GM18870 (cell line): ENCODE measurements around the gene KCNJ5.

Source experiments
- ATAC-seq: cut with Tn5 transposase; IDR thresholded peaks from one replicate; pipeline ENCODE4 v1.9.1; 2021; ENCODE audit warnings: moderate library complexity; ENCODE audit not compliant: unreplicated experiment

Gene KCNJ5

DNA sequence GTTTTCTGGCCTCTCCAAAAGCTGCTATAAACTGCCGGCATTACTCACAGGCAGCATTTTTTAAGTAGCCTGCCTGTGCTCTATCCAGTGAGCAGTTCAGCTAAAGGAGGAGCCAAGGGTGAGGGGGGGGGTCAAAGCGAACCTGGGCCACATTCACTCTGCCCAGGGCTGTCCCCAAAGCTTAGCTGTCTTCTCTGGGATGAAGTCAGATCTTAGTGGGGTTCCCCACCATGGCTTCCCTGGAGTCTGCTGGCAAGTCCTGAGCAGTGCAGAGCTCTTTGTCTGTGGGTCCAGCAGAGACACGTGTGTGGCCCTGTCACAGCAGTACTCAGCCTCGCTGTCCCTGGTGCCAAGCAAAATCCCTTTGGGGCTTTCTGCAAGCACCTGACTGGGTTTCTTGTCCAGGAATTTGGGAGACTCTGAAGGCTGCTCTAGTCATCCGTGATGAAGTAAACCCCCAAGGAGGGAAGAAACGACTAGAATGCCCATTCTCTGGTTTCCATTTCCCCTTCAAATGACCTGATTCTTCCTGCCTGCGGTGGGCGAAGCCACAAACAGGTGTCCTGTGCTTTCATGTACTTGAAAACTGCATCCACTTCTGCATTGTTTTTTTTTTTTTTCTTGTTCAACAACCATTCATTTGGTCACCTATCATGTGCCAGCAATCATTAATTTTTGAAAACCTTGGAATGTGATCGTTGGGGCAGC is 2.6 kb downstream of the KCNJ5 start:
- ATAC-seq, result peak; percentile 72

GRCh38 chr11:128894286-128894681 is 3.1 kb downstream of the KCNJ5 start:
- no peak for ATAC-seq

GRCh38 chr11:128894685-128895084 is 3.5 kb downstream of the KCNJ5 start:
- ATAC-seq, result no peak

- ATAC-seq, result no peak
Measured at GRCh38 chr11:128895526-128895925, 4.4 kb downstream of the KCNJ5 start.

GRCh38 chr11:128896356-128896755 is 5.2 kb downstream of the KCNJ5 start:
- ATAC-seq, result no peak

- no peak for ATAC-seq
Measured at GRCh38 chr11:128897826-128898225, 6.7 kb downstream of the KCNJ5 start.

DNA sequence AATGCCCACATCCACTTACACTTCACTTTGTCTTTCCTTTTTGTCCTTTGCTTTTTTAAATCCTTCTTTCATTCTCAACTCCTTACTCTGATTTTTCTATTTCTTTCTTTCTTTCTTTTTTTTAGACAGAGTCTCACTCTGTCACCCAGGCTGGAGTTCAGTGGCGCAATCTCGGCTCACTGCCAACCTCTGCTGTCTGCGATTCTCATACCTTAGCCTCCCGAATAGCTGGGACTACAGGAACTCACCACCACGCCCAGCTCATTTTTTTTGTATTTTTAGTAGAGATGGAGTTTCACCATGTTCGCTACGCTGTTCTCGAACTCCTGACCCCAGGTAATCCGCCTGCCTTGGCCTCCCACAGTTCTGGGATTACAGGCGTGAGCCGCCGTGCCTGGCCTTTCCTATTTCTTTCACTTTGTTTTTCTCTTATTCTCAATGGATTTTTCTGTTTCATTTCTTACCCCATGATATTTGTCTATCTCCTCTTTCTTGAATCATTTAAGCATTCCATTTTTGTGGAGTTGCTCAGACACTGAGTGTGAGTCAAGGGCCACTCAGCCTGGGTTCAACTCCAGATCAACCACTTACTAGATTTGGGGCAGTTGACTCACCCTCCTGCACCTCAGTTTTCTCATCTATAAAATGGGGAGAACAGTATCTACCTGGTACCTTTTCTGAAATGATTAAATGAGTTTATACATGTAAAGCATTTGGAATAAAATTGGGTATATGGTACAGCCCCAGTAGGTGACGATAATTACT is 7.6 kb downstream of the KCNJ5 start:
- ATAC-seq, result no peak

DNA sequence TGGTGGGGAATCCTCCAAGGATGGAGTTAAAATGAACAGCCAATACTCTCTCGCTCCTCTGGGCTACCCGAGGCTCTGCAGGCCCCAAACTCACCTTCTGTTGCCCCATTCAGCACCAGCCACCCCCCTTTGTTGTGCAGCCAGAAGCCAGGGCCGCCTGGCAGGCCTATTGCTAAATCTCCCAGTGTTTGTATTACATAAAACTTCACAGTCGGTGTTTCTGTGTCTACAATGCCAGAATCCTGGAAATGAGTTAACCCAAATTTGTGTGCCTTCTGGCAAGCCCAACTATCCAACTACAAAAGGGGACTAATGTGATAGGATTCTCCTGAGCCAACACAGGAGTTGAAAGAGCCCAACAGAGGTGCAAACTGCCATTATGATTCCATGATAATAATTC is 9.3 kb downstream of the KCNJ5 start:
- ATAC-seq, result no peak

DNA sequence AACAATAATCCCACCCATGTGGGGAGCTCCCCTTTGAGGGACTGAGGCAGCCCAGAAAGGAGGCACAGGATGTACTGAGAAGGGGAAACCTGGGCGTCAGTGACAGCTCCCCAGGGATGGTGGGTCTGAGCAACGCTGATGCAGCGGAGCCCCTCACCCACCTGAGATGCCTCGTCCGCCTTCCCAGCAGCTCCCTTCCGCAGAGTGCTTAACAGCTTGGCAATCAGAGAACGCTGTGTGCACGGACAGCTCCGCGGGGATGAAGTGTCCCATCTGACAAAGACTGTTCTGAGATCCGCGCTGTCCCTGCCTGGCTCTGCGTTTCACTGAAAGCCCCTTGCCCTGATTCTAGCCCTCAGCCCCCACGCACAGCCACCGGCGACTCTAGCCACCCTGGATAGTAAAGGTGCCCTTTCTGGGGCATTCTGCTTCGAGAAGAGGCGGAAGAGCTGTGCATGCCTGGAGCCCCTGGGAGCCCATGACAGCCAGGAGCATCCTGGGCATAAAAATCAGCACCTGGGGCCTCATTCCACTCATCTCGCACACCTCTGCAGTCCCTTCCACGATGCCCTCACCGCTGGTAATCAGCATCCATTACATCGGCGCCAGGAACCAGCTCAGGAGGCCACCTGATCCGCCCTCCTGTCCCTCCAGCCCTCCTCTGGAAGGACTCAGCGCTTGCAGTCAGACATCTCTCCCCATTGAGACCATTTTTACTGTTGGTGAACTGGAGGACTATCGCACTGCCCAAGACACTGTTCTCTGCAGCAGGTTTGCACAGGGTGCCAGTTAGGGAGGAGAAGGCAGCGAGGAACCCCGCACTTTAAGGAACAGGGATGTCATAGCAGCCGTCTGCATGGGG is 10.7 kb downstream of the KCNJ5 start:
- no peak for ATAC-seq

- no peak for ATAC-seq
Measured at GRCh38 chr11:128902515-128903066, 11.4 kb downstream of the KCNJ5 start.

- no peak for ATAC-seq
Measured at GRCh38 chr11:128903248-128904061, 12.3 kb downstream of the KCNJ5 start.

DNA sequence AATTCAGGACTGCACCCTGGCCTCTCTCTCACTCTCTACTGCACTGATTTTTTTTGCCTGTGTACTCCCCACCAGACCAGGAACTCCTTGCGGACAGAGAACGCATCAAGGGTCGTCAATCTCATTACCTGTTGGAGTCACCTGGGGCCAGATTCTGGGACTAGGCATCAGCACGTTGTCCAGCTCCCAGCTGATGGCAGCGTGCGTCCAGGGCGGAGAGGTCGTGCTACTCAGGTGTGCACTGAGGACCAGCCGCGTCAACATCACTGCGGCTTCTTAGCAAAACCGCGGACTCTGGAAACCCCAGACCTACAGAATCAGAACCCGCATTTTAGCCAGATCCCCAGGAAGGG is 13.1 kb downstream of the KCNJ5 start:
- ATAC-seq, result no peak

DNA sequence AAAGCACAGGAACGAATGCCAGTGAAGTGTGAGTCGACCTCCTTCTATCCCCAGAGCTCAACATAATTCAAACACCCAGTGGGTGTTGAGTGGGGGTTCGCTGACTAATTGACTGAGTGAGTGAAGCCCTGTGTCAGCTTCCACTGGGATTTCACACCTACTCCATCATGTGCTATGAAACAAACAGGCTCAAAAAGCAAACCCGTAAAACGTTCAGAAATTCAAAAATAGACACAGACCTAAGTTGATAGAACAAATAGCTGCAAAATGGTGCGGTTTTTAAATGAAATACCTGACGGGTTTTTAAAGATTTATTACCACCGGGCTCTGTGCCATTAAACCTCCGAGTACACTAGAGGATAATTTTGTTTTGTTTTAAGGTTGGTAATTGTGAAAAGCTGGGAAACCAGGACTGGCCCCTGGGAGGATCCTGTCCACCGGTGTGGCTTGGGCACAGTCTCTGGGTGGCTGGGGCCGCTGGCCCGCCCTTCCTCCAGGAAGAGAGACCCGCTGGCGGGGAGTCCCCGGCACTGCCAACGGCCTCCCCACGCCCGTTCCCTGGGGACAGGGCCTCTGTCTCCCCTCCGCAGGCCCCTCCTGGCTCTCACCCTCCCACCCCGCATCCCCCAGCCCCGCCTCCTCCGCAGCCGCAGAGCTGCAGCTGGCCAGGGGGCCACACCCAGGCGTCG is 13.6 kb downstream of the KCNJ5 start:
- no peak for ATAC-seq

DNA sequence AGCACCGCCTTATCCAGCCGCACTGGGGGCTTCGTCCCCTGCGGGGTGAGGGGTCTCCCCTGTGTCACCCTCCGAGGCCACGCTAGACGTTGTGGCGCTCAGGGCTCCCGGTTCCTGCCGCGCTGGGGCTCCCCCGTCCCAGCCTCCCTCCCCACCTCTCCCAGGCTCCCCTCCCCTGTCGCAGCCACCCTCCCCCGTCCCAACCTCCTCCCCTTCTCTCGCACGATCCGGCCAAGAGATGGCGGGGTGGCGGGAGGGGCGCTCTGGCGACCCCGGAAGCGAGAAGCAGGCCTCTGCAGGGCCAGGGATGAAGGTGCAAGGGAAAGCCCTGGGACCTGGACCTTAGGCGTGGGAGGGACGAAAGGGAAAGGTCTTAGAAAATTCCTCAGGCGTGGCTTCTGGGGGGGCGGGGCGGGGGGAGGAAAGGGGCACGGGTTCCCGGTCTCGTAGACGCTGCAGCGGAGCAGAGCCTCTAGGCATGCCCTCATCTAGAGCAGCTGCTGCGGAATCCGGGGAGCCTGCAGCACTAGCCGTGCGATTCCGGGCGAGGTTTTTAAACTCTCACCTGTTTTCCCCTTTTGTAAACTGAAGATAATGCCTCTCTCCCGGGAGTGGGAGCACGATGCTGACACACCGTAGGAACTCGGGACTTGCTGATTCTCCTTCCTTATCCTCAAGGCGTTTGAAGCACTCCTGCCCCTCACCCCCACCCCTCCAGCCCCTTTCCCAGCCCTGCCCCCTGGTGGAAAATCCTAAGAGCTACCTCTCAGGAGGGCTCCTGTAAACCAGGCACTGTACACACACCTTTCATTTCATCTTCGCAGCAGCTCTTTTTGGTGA is 14.4 kb downstream of the KCNJ5 start:
- no peak for ATAC-seq

- ATAC-seq, result no peak
Measured at GRCh38 chr11:128906185-128907050, 15.3 kb downstream of the KCNJ5 start.

- ATAC-seq, result no peak
Measured at GRCh38 chr11:128907585-128907984, 16.4 kb downstream of the KCNJ5 start.

DNA sequence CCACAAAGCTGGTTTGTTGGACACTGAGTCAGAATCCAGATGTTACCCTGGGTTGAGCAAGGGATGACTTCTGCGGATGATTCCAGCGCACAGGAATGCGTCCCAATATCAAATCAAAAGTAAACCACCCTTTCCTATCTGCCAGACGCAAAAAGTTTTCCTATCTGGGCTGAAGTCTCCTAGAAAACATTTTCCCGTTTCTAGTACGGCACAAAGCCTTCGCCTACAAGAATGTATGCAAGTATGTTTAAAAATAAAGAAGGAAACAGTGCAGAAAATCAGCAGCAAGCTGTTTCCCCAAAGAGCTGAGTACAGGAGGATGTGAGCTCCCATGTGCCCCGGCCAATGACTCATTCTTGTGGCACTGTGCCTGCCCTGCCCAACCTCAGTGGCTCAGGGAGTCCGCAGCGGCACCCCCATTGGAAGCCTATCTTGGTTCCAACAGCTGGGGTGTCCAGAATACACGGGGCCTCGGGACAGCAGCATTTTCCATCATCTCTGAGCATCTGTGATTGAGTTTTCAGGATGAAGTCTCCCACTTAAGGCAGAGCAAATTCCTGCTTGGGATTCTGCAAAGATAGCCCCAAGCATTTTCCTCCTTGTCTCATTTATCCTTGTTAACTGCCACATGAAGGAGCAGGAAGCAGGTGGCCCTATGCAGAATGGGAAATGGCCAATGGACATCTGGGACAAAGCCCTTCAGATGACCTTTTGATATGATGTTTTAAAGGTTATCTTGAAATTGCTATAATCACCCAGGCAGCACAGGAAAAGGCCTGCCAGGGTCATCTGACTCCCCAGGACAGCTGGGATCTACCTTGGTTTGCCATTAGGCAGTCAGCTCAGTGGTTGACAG is 17.5 kb downstream of the KCNJ5 start:
- no peak for ATAC-seq
